Keratinocyte (primary cell): ENCODE results near the gene MCM3AP. TPM values are rescaled to one million over a fixed set of nuclear protein-coding genes. Genes with fewer than 3 reads are reported as not detected.

ENCODE experiments used
- DNase-seq: peaks from one replicate; pipeline ENCODE4 v3.0.0-alpha.2; 2011; ENCODE audit warnings: low read depth, missing footprints, low spot score
- FAIRE-seq: peaks from 2 replicates; lab custom pipeline; 2011; peaks lifted over from hg19 to GRCh38; lab: Jason Lieb, UNC
- H2AFZ ChIP-seq: 2 replicates; pipeline ENCODE4 v1.6.0; 2012; ENCODE audit warnings: low read length, control low read depth, inconsistent platforms; ENCODE audit not compliant: control insufficient read depth
- H3K27ac ChIP-seq: 2 replicates; pipeline ENCODE4 v1.5.1; 2011; ENCODE audit warnings: low read length; ENCODE audit not compliant: control insufficient read depth, insufficient read depth
- H3K27me3 ChIP-seq: 3 replicates; pipeline ENCODE4 v1.6.0; 2011; ENCODE audit warnings: low read length; ENCODE audit not compliant: control insufficient read depth, insufficient read depth; ENCODE audit errors: extremely low read depth
- H3K36me3 ChIP-seq, 2 experiments: 2 replicates in 1 of 2; 3 replicates in 1 of 2; pipeline ENCODE4 v1.5.1; 2011; ENCODE audit warnings: low read length in 2 of 2, mild to moderate bottlenecking in 1 of 2; ENCODE audit not compliant: control insufficient read depth in 2 of 2, insufficient read depth in 2 of 2; ENCODE audit errors: extremely low read depth in 1 of 2
- H3K4me1 ChIP-seq: 3 replicates; pipeline ENCODE4 v1.5.1; 2011; ENCODE audit warnings: low read length; ENCODE audit not compliant: control insufficient read depth, insufficient read depth; ENCODE audit errors: extremely low read depth
- H3K4me2 ChIP-seq: 3 replicates; pipeline ENCODE4 v1.6.0; 2011; ENCODE audit warnings: low read depth, low read length; ENCODE audit not compliant: control insufficient read depth, insufficient read depth; ENCODE audit errors: extremely low read depth
- H3K4me3 ChIP-seq, 3 experiments: fragments of 200-600 bp in 1 of 3; sonication (generic) in 1 of 3; 2 replicates in 2 of 3; 3 replicates in 1 of 3; pipeline ENCODE4 v1.5.1; 2011 to 2016; ENCODE audit warnings: low read length in 3 of 3, mild to moderate bottlenecking in 3 of 3, control low read depth in 2 of 3, inconsistent platforms in 1 of 3, low read depth in 1 of 3, mixed read lengths in 1 of 3, mixed run types in 1 of 3, moderate library complexity in 1 of 3; ENCODE audit not compliant: control insufficient read depth in 2 of 3, insufficient read depth in 2 of 3; ENCODE audit errors: extremely low read depth in 1 of 3
- H3K79me2 ChIP-seq: 2 replicates; pipeline ENCODE4 v1.6.0; 2012; ENCODE audit warnings: low read length; ENCODE audit not compliant: control insufficient read depth, insufficient read depth
- H3K9ac ChIP-seq: 3 replicates; pipeline ENCODE4 v1.6.0; 2011; ENCODE audit warnings: low read length; ENCODE audit not compliant: control insufficient read depth, insufficient read depth; ENCODE audit errors: extremely low read depth
- H3K9me1 ChIP-seq: 3 replicates; pipeline ENCODE4 v1.6.0; 2011; ENCODE audit warnings: low read length; ENCODE audit not compliant: control insufficient read depth, insufficient read depth; ENCODE audit errors: extremely low read depth
- H3K9me3 ChIP-seq: 2 replicates; pipeline ENCODE4 v1.5.1; 2012; ENCODE audit warnings: low read depth, low read length; ENCODE audit not compliant: control insufficient read depth
- H4K20me1 ChIP-seq: 3 replicates; pipeline ENCODE4 v1.6.0; 2011; ENCODE audit warnings: low read length; ENCODE audit not compliant: control insufficient read depth, insufficient read depth; ENCODE audit errors: extremely low read depth
- CTCF ChIP-seq, 3 experiments: IDR thresholded peaks in 1 of 3; conservative IDR thresholded peaks in 1 of 3; optimal IDR thresholded peaks in 1 of 3; 2 replicates in 2 of 3; 3 replicates in 1 of 3; pipeline versions ENCODE3 to v1.5.1; 2011; ENCODE audit warnings: low read length in 3 of 3, mild to moderate bottlenecking in 3 of 3, moderate library complexity in 2 of 3, control low read depth in 1 of 3, inconsistent platforms in 1 of 3; ENCODE audit not compliant: insufficient read depth in 2 of 3; ENCODE audit errors: extremely low read depth in 1 of 3
- EZH2 ChIP-seq: IDR thresholded peaks from one replicate; pipeline ENCODE4 v1.6.1; 2012; ENCODE audit warnings: inconsistent platforms, mild to moderate bottlenecking, low read length, moderate library complexity
- dilution Hi-C: fragments of 300-500 bp; cut with MboI; formaldehyde crosslinking; loops from one replicate; pipeline ENCODE4 v1.7.0; 2020; ENCODE audit warnings: low sequenced_read_pairs; ENCODE audit not compliant: extremely low pct_ligation_motif_present
- polyA plus RNA-seq, 5 experiments: library from polyadenylated mRNA; depleted of rRNA in 3 of 5; stranded (reverse) in 3 of 5; stranded (forward) in 1 of 5; unstranded in 1 of 5; fragments of >200 nt; gene quantifications; 1 replicate in 1 of 5; 2 replicates in 3 of 5; 3 replicates in 1 of 5; pipeline versions ENCODE4 v1.2.1 to v1.2.3, GENCODE V29; 2011 to 2012; ENCODE audit warnings: missing spikeins in 2 of 5, low read depth in 1 of 5, low replicate concordance in 1 of 5

MCM3AP gene
- polyA plus RNA-seq, 1 donor (not counting 4 experiments of a cell fraction or from before 2014, with no cell fraction given): 34.3 TPM

- TF ChIP-seq EZH2: no peak
- TF ChIP-seq CTCF (optimal IDR thresholded peaks at IDR 0.05 in 1 of 3, IDR thresholded peaks at IDR 0.05 in 1 of 3, conservative IDR thresholded peaks at IDR 0.05 in 1 of 3; ENCODE audit: extremely low read depth in 1 of 3, insufficient read depth in 2 of 3, low read length in 3 of 3): no peak
- no peak for DNase-seq
- H3K4me2 ChIP-seq: no peak overlapping the region
- H3K27ac ChIP-seq: no peak overlapping the region
- dilution Hi-C loops: no loop called here
- FAIRE-seq: no peak
- peaks cover 30% of the 10 kb centered on the region for H4K20me1 ChIP-seq
- H3K4me3 ChIP-seq: no peak overlapping the region
- H3K36me3 ChIP-seq: peaks cover 54 to 55% of the 10 kb centered on the region in 2 experiments
- H3K27me3 ChIP-seq: no peaks in the 10 kb centered on the region
- H2AFZ ChIP-seq: no peak overlapping the region
- H3K9me3 ChIP-seq: no peaks in the 10 kb centered on the region
- peaks cover 75% of the 10 kb centered on the region for H3K79me2 ChIP-seq
- H3K9ac ChIP-seq: no peak overlapping the region
- H3K4me1 ChIP-seq: no peaks in the 10 kb centered on the region
- no peaks in the 10 kb centered on the region for H3K9me1 ChIP-seq
These were observed 66.4 kb downstream of the MCM3AP start for GRCh38 chr21:46218906-46219590.

- Histone ChIP-seq H3K4me3 (no peak overlapping the region), H3K4me2 (no peak overlapping the region), H3K79me2 (peaks cover 73% of the 10 kb centered on the region), H3K9me3 (no peaks in the 10 kb centered on the region), H3K36me3 (peaks cover 59 to 61% of the 10 kb centered on the region in 2 experiments), H4K20me1 (peaks cover 29% of the 10 kb centered on the region), H3K27me3 (no peaks in the 10 kb centered on the region), H3K9ac (no peak overlapping the region), H3K27ac (no peak overlapping the region), H3K9me1 (no peaks in the 10 kb centered on the region), H3K4me1 (no peaks in the 10 kb centered on the region), H2AFZ (no peak overlapping the region)
- DNase-seq (no peak), FAIRE-seq (no peak)
- TF ChIP-seq CTCF (optimal IDR thresholded peaks at IDR 0.05 in 1 of 3, IDR thresholded peaks at IDR 0.05 in 1 of 3, conservative IDR thresholded peaks at IDR 0.05 in 1 of 3; ENCODE audit: extremely low read depth in 1 of 3, insufficient read depth in 2 of 3, low read length in 3 of 3): no peak
- no peak for TF ChIP-seq EZH2
- dilution Hi-C loops: no loop called here
These were observed 67.8 kb downstream of the MCM3AP start for GRCh38 chr21:46217511-46218196.
